Lung (tissue), 12 donors: ENCODE results near the gene ZNF22. TPM values are rescaled to one million over a fixed set of nuclear protein-coding genes. Genes with fewer than 3 reads are reported as not detected.
A peak's percentile ranks its signal among the peaks of the same experiment; 100 is the strongest.

Source experiments
- ATAC-seq: fragments of 200-7000 bp; cut with Tn5 transposase; one replicate; pipeline ENCODE4 v1.9.1; 2020; ENCODE audit warnings: moderate number of reproducible peaks; ENCODE audit not compliant: insufficient read depth, low FRiP score
- DNase-seq, 3 donors: peaks; one replicate each; pipeline ENCODE4 v3.0.0-alpha.2; 2013 to 2017
- H3K27ac ChIP-seq, 2 donors: one replicate each; pipeline ENCODE4 v1.5.1; 2013; ENCODE audit warnings: mild to moderate bottlenecking in 2 of 2, moderate library complexity in 2 of 2, control low read depth in 1 of 2, inconsistent platforms in 1 of 2, low read depth in 1 of 2, low read length in 1 of 2
- H3K27me3 ChIP-seq, 3 donors: one replicate each; pipeline ENCODE4 v1.5.1; 2013; ENCODE audit warnings: low read length in 2 of 3; ENCODE audit not compliant: control insufficient read depth in 3 of 3, insufficient read depth in 3 of 3
- H3K36me3 ChIP-seq, 4 donors: one replicate each; pipeline ENCODE4 v1.5.1; 2013; ENCODE audit warnings: low read length in 4 of 4, mild to moderate bottlenecking in 1 of 4, moderate library complexity in 1 of 4; ENCODE audit not compliant: control insufficient read depth in 4 of 4, insufficient read depth in 4 of 4
- H3K4me1 ChIP-seq, 5 donors: one replicate each; pipeline ENCODE4 v1.5.1; 2013; ENCODE audit warnings: low read length in 5 of 5, mild to moderate bottlenecking in 2 of 5, moderate library complexity in 1 of 5; ENCODE audit not compliant: control insufficient read depth in 5 of 5, insufficient read depth in 5 of 5
- H3K4me3 ChIP-seq: one replicate; pipeline ENCODE4 v1.5.1; 2013; ENCODE audit warnings: mild to moderate bottlenecking, control low read depth, moderate library complexity
- H3K9ac ChIP-seq, 2 donors: one replicate each; pipeline ENCODE4 v1.5.1; 2013; ENCODE audit warnings: low read length in 2 of 2, control low read depth in 1 of 2; ENCODE audit not compliant: insufficient read depth in 1 of 2
- H3K9me3 ChIP-seq, 4 donors: one replicate each; pipeline ENCODE4 v1.5.1; 2013; ENCODE audit warnings: low read length in 3 of 4, mild to moderate bottlenecking in 1 of 4, moderate library complexity in 1 of 4; ENCODE audit not compliant: control insufficient read depth in 4 of 4, insufficient read depth in 3 of 4
- CTCF ChIP-seq: IDR thresholded peaks from 2 replicates; pipeline ENCODE4 v1.5.1; 2012; ENCODE audit warnings: mild to moderate bottlenecking; ENCODE audit errors: control extremely low read depth, extremely low read depth
- WGBS, 2 donors: extraction: QIAGEN DNeasy Blood & Tissue Kit; methylation state at CpG; one replicate each; pipeline ENCODE4 v1.1.7; 2013; 5-methylcytosine and 5-hydroxymethylcytosine counted together
- polyA plus RNA-seq, 2 donors: library from polyadenylated mRNA; stranded (reverse); fragments of 200-250 nt; gene quantifications; one replicate each; pipeline ENCODE4 v1.2.1, GENCODE V29; 2013
- total RNA-seq, 2 donors: library from RNA; depleted of rRNA in 1 of 2; stranded (reverse); fragments of >200 nt in 1 of 2; gene quantifications; one replicate each; pipeline ENCODE4 v1.2.1, GENCODE V29; 2014 to 2021
- donor health status: control.
- donor health status: control.
- donor health status: Bipolar disorder and iron deficiency.
- donor health status: healthy.
- donor health status: DM: yes; HTN: yes; CAD: no.

Gene ZNF22
- total and polyA plus RNA-seq, 4 donors: 16.8 to 40.7 (median 18.2) TPM

- peak overlapping the region; percentile 64 for H3K4me3 ChIP-seq
- H3K4me1 ChIP-seq: peaks cover 0 to 22% (median 7%) of the 10 kb centered on the region in 5 donors
- 8 to 13% methylated on average over 13 of the region's 13 CpGs for WGBS, 2 donors
- peaks cover 5 to 26% (median 8%) of the 10 kb centered on the region in 4 donors for H3K36me3 ChIP-seq
- peak overlapping the region; percentile 93 to 97 for H3K27ac ChIP-seq
- H3K9ac ChIP-seq: peak overlapping the region; percentile 72 to 94
- no peaks in the 10 kb centered on the region for H3K9me3 ChIP-seq
- DNase-seq: peak; percentile 78 to 83 (median 80)
- ATAC-seq: peak; percentile 23
- no peak for TF ChIP-seq CTCF
- H3K27me3 ChIP-seq: no peaks in the 10 kb centered on the region
Measured at GRCh38 chr10:45001381-45002148, 842 bp downstream of the ZNF22 start.

- TF ChIP-seq CTCF: no peak
- DNase-seq (no peak), ATAC-seq (no peak)
- Histone ChIP-seq H3K9ac (no peak overlapping the region), H3K4me1 (peaks cover 1 to 19% (median 10%) of the 10 kb centered on the region in 5 donors), H3K36me3 (peaks cover 5 to 26% (median 8%) of the 10 kb centered on the region in 4 donors), H3K4me3 (no peak overlapping the region), H3K27ac (peak overlapping the region in 1 of 2 donors; percentile 11), H3K9me3 (no peaks in the 10 kb centered on the region), H3K27me3 (no peaks in the 10 kb centered on the region)
- 83 to 87% methylated on average over 10 of the region's 10 CpGs for WGBS, 2 donors
Measured at GRCh38 chr10:45003432-45004000, 2.8 kb downstream of the ZNF22 start.

- ATAC-seq: no peak
Measured at GRCh38 chr10:45004661-45005060, 3.9 kb downstream of the ZNF22 start.

More at GRCh38 chr10:45004661-45005060, 3.9 kb downstream of the ZNF22 start:
- no peak for TF ChIP-seq CTCF
- Histone ChIP-seq H3K4me3 (no peak overlapping the region), H3K9me3 (no peaks in the 10 kb centered on the region), H3K9ac (no peak overlapping the region), H3K27me3 (no peaks in the 10 kb centered on the region), H3K27ac (no peak overlapping the region), H3K36me3 (peaks cover 5 to 26% (median 8%) of the 10 kb centered on the region in 4 donors), H3K4me1 (peaks cover 1 to 19% (median 10%) of the 10 kb centered on the region in 5 donors)
- 72 to 77% methylated on average over 3 of the region's 3 CpGs for WGBS, 2 donors
- no peak for DNase-seq
